Activated CD4-positive, alpha-beta memory T cell treated with anti-CD3 and anti-CD28 coated beads for 36 hours (primary cell): ENCODE results near the gene KRTAP1-3. TPM values are rescaled to one million over a fixed set of nuclear protein-coding genes. Genes with fewer than 3 reads are reported as not detected.
"Not testable (repeated sequence)": the region's sequence is repeated elsewhere in the genome, so short reads cannot be mapped to it uniquely, and the experiment has no call there.

Experiments used
- CTCF ChIA-PET: fragments of 350-600 bp; sonication (Branson Sonifier 250); formaldehyde crosslinking; loops from one replicate; lab custom pipeline; 2021; ENCODE audit warnings: antibody characterized with exemption, inconsistent platforms; lab: Charles Lee
- POLR2A ChIA-PET: fragments of 350-600 bp; sonication (Branson Sonifier 250); formaldehyde crosslinking; loops from one replicate; lab custom pipeline; 2021; ENCODE audit warnings: antibody characterized with exemption; lab: Charles Lee
- DNase-seq: peaks from one replicate; pipeline ENCODE4 v3.0.0-alpha.2; 2020
- H3K27ac Mint-ChIP-seq: one replicate; pipeline ENCODE4 v1.8.0; 2021; ENCODE audit warnings: mixed read lengths
- H3K27me3 Mint-ChIP-seq: one replicate; pipeline ENCODE4 v1.8.0; 2021; ENCODE audit warnings: mixed read lengths
- H3K36me3 Mint-ChIP-seq: one replicate; pipeline ENCODE4 v1.8.0; 2021; ENCODE audit warnings: mixed read lengths
- H3K4me1 Mint-ChIP-seq: one replicate; pipeline ENCODE4 v1.8.0; 2021; ENCODE audit warnings: low read depth, mixed read lengths
- H3K4me3 Mint-ChIP-seq: one replicate; pipeline ENCODE4 v1.8.0; 2021; ENCODE audit warnings: mild to moderate bottlenecking, mixed read lengths
- H3K9me3 Mint-ChIP-seq: one replicate; pipeline ENCODE4 v1.8.0; 2021; ENCODE audit warnings: mixed read lengths
- intact Hi-C: fragments of 100-400 bp; cut with micrococcal nuclease; formaldehyde crosslinking; loops from one replicate; pipeline ENCODE4 v1.15.1; 2023
- total RNA-seq, 2 experiments: library from RNA; stranded (reverse); gene quantifications; one replicate each; pipeline ENCODE4 v1.2.3, GENCODE V29; 2021

Gene KRTAP1-3
- total RNA-seq, 2 experiments from 2014 or later = not detected

DNA sequence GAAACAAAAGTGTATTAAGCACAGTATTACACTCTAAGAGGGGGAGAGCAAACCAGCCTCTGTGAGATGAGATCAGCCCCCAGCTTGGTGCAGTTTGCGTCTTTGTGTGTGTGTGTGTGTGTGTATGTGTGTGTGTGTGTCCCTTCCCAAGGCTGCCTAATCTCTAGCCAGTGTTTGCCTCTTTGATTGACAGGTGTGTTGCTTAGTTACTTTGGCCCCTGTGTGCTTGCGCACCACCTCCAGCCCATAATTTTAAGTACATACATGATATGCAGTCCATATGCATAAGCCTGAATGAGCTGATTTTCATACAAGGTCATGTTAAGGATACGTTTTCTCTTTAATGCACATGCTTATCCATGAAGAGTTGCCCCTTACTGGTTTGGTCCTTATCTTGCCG is 32.9 kb downstream of the KRTAP1-3 start:
- no peak overlapping the region for H3K27ac Mint-ChIP-seq
- intact Hi-C loops = no loop called here
- ChIA-PET CTCF (no interaction called here), POLR2A (no interaction called here)
- no peak for DNase-seq
- H3K9me3 Mint-ChIP-seq = no peaks in the 10 kb centered on the region
- H3K27me3 Mint-ChIP-seq = peaks cover 12% of the 10 kb centered on the region
- no peaks in the 10 kb centered on the region for H3K4me1 Mint-ChIP-seq
- H3K4me3 Mint-ChIP-seq = no peak overlapping the region
- H3K36me3 Mint-ChIP-seq = no peaks in the 10 kb centered on the region

DNA sequence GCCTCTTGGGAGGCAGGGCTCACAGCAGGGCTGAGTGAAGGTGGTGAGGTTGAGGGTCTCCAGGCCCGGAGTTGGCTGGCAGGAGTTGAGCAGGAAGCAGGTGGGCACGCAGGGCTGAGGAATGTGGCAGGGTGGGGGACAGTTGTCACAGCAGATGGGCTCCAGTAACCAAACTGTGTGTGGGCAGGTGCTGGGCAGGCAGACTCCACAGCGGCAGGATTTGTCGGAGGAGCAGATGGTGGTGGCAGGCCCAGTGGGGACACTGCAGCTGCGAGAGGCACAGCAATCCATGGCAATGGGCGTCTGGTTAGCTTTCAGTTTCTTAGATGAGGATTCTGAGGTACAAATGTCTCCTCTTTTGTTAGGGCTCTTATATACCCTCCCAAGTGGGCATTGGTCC is 35.1 kb downstream of the KRTAP1-3 start, which contains the start of gene KRTAP3-2:
TSS of gene KRTAP3-2 (minus strand) at position 344 of the 400 bp plus-strand sequence. CDS start at position 291, 53 bp downstream.
- H3K4me3 Mint-ChIP-seq, H3K36me3 Mint-ChIP-seq, H3K4me1 Mint-ChIP-seq, CTCF ChIA-PET, H3K27ac Mint-ChIP-seq, intact Hi-C loops, H3K9me3 Mint-ChIP-seq, DNase-seq, POLR2A ChIA-PET: not testable (repeated sequence)
- peaks cover 20% of the 10 kb centered on the region for H3K27me3 Mint-ChIP-seq

GRCh38 chr17:40997361-40997760 is 37.3 kb downstream of the KRTAP1-3 start:
- ChIA-PET POLR2A (no interaction called here), CTCF (no interaction called here)
- H3K27me3 Mint-ChIP-seq = peaks cover 32% of the 10 kb centered on the region
- no peak for DNase-seq
- H3K4me3 Mint-ChIP-seq = no peak overlapping the region
- intact Hi-C loops = no loop called here
- H3K4me1 Mint-ChIP-seq = no peaks in the 10 kb centered on the region
- H3K36me3 Mint-ChIP-seq = no peaks in the 10 kb centered on the region
- H3K27ac Mint-ChIP-seq = no peak overlapping the region
- no peaks in the 10 kb centered on the region for H3K9me3 Mint-ChIP-seq

- ChIA-PET CTCF (no interaction called here), POLR2A (no interaction called here)
- no peak overlapping the region for H3K4me3 Mint-ChIP-seq
- intact Hi-C loops = no loop called here
- peaks cover 35% of the 10 kb centered on the region for H3K27me3 Mint-ChIP-seq
- H3K4me1 Mint-ChIP-seq = no peaks in the 10 kb centered on the region
- no peak overlapping the region for H3K27ac Mint-ChIP-seq
- H3K36me3 Mint-ChIP-seq = no peaks in the 10 kb centered on the region
- H3K9me3 Mint-ChIP-seq = no peaks in the 10 kb centered on the region
- no peak for DNase-seq
Measured at GRCh38 chr17:40996829-40997228, 37.8 kb downstream of the KRTAP1-3 start.

DNA sequence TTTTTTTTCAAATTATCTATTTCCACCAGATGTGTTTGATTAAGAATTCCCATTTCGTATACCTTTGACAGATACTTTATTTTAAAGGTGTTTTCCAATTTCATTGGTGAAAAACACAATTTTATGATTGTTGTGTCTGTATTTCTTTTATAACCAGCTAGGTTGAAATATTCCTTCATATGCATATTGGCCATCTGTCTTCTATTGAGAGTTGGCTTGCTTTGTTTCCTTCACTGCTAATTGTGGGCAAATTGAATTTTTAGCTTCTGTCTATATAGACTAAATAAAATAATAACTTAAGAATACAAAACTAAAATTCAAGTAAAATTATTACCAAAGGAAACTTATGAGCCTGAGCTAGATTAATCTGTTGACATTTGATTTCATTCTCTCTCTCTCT is 39.6 kb downstream of the KRTAP1-3 start:
- Mint-ChIP-seq H3K27ac (no peak overlapping the region), H3K36me3 (no peaks in the 10 kb centered on the region), H3K4me3 (no peak overlapping the region), H3K27me3 (peaks cover 35% of the 10 kb centered on the region), H3K9me3 (no peaks in the 10 kb centered on the region), H3K4me1 (no peaks in the 10 kb centered on the region)
- no peak for DNase-seq
- POLR2A ChIA-PET = interaction anchor here (0.7 kb wide), 1 partner anchor 723 kb away, joined by 3 read pairs; no protein-coding TSS in a partner anchor
- CTCF ChIA-PET = interaction anchor here (0.8 kb wide), 2 partner anchors 327 to 647 kb away, joined by 3 to 5 read pairs; no protein-coding TSS in a partner anchor
- intact Hi-C loops = no loop called here

GRCh38 chr17:40993839-40994238 is 40.8 kb downstream of the KRTAP1-3 start, which contains the start of gene KRTAP3-3:
Gene KRTAP3-3, minus strand, starts transcription at chr17:40994164. Its CDS starts 67 bp downstream, at chr17:40994097.
- Mint-ChIP-seq H3K4me3 (no peak within 1 kb of the TSS), H3K27ac (no peak within 1 kb of the TSS), H3K36me3 (no peaks in the 10 kb centered on the region), H3K4me1 (no peaks in the 10 kb centered on the region), H3K27me3 (peaks cover 32% of the 10 kb centered on the region), H3K9me3 (no peaks in the 10 kb centered on the region)
- POLR2A ChIA-PET = no interaction called here
- CTCF ChIA-PET = no interaction called here
- no peak for DNase-seq
- intact Hi-C loops = no loop called here

- POLR2A ChIA-PET = no interaction called here
- no peaks in the 10 kb centered on the region for H3K9me3 Mint-ChIP-seq
- DNase-seq = no peak
- H3K4me3 Mint-ChIP-seq = no peak overlapping the region
- no peak overlapping the region for H3K27ac Mint-ChIP-seq
- intact Hi-C loops = no loop called here
- no peaks in the 10 kb centered on the region for H3K36me3 Mint-ChIP-seq
- no peaks in the 10 kb centered on the region for H3K4me1 Mint-ChIP-seq
- peaks cover 32% of the 10 kb centered on the region for H3K27me3 Mint-ChIP-seq
- CTCF ChIA-PET = no interaction called here
Measured at GRCh38 chr17:40993084-40993483, 41.6 kb downstream of the KRTAP1-3 start.

DNA sequence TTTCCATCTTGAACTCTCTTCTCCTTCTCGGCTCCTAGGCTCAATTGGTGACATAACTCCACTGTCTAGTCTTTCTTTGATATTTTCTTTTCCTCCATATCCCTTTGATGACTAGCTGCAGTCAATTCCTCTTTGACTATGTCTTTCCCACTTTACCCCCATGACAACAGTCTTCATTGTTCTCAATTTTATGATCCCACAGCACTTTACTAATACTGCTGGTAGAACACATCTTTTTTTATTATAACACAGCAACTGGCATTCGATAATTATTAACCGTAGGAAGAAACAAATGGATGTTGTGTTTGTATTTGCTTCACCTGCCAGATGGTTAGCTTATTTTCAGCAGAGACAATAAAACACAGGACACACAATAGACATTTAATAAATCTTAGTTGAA is 42.0 kb downstream of the KRTAP1-3 start:
- peaks cover 31% of the 10 kb centered on the region for H3K27me3 Mint-ChIP-seq
- no peak overlapping the region for H3K4me3 Mint-ChIP-seq
- H3K9me3 Mint-ChIP-seq = no peaks in the 10 kb centered on the region
- ChIA-PET POLR2A (no interaction called here), CTCF (no interaction called here)
- H3K36me3 Mint-ChIP-seq = no peaks in the 10 kb centered on the region
- H3K27ac Mint-ChIP-seq = no peak overlapping the region
- DNase-seq = no peak
- H3K4me1 Mint-ChIP-seq = no peaks in the 10 kb centered on the region
- intact Hi-C loops = no loop called here

DNA sequence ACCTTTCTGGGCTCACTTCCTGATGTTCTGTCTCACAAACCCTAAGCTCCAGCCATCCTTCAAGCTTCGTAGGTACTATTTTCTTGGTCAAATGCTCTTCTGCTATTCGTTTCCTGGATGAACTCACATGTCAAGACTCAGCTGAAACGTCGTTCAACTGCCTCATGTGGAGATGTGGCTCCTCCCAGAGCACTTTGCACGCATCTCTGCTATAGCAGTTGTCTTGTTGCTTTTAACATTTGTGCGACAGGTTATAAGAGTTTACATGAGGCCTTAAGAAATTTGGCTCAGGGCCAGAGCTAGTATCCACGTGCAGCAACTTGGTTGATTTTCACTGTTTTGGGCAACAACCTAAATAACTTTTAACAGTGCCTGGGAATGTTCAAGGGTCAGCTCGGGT is 47.8 kb downstream of the KRTAP1-3 start:
- CTCF ChIA-PET = no interaction called here
- POLR2A ChIA-PET = no interaction called here
- H3K27me3 Mint-ChIP-seq = peaks cover 8% of the 10 kb centered on the region

DNA sequence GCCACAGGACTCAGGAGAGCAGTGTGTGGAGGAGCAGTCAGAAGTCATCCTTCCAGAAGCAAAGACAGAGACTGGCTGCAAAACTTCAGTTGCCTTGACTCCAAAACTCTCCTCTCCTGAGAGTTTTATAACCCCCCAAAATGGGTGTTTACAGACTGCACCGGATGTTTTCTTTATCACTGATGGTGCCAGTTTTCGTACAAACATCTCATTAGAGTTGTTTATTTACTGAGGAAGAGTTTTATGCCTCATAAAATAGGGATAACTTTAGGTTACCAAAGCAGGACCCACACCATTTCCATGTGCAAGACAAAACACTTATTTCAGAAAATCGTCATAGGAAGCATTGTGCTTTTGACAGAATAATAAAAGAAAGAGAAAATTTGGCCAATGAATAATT is 50.4 kb downstream of the KRTAP1-3 start, which contains the start of gene KRT40:
TSS of gene KRT40 (minus strand) at position 101 of the 400 bp plus-strand sequence. CDS start at position 48, 53 bp downstream.
- Mint-ChIP-seq H3K4me3 (no peak within 1 kb of the TSS), H3K9me3 (no peaks in the 10 kb centered on the region), H3K4me1 (no peaks in the 10 kb centered on the region), H3K27me3 (peaks cover 14% of the 10 kb centered on the region), H3K27ac (no peak within 1 kb of the TSS), H3K36me3 (no peaks in the 10 kb centered on the region)
- no peak for DNase-seq
- ChIA-PET POLR2A (no interaction called here), CTCF (no interaction called here)
- intact Hi-C loops = no loop called here

More for the DNA sequence above, 47.8 kb downstream of the KRTAP1-3 start:
- H3K27ac Mint-ChIP-seq = no peak overlapping the region
- H3K9me3 Mint-ChIP-seq = no peaks in the 10 kb centered on the region
- H3K4me1 Mint-ChIP-seq = no peaks in the 10 kb centered on the region
- intact Hi-C loops = no loop called here
- no peak for DNase-seq
- H3K4me3 Mint-ChIP-seq = no peak overlapping the region
- H3K36me3 Mint-ChIP-seq = no peaks in the 10 kb centered on the region

Other genes starting within 250 kb of the KRTAP1-3 start
- not detected for gene KRT28, start 234.9 kb downstream of the KRTAP1-3 start, total RNA-seq
- gene KRT10, start 212.3 kb downstream of the KRTAP1-3 start, total RNA-seq = 10 to 100 TPM; 28.4 to 35.5 TPM
- gene KRT12, start 167.7 kb downstream of the KRTAP1-3 start, total RNA-seq = not detected
- gene KRT20, start 149.6 kb downstream of the KRTAP1-3 start, total RNA-seq = not detected
- gene KRT23, start 97.2 kb downstream of the KRTAP1-3 start, total RNA-seq = not detected
- gene KRT39, start 67.9 kb downstream of the KRTAP1-3 start, total RNA-seq = not detected
- gene KRT40, start 50.5 kb downstream of the KRTAP1-3 start, total RNA-seq = not detected
- gene KRTAP3-3, start 40.7 kb downstream of the KRTAP1-3 start, total RNA-seq = not detected
- gene KRTAP3-2, start 35.0 kb downstream of the KRTAP1-3 start, total RNA-seq = not detected
- gene KRTAP3-1, start 25.7 kb downstream of the KRTAP1-3 start, total RNA-seq = not detected
- gene KRTAP1-5, start 7.7 kb downstream of the KRTAP1-3 start, total RNA-seq = not detected
- not detected for gene KRTAP1-4, start 4.7 kb downstream of the KRTAP1-3 start, total RNA-seq
- not detected for gene KRTAP1-1, start 6.6 kb upstream of the KRTAP1-3 start, total RNA-seq
- gene KRTAP2-1, start 12.4 kb upstream of the KRTAP1-3 start, total RNA-seq = not detected
- gene KRTAP2-2, start 20.4 kb upstream of the KRTAP1-3 start, total RNA-seq = not detected
- gene KRTAP2-3, start 25.2 kb upstream of the KRTAP1-3 start, total RNA-seq = not detected
- not detected for gene KRTAP2-4, start 31.0 kb upstream of the KRTAP1-3 start, total RNA-seq
- gene KRTAP4-7, start 49.3 kb upstream of the KRTAP1-3 start, total RNA-seq = not detected
- gene KRTAP4-8, start 63.3 kb upstream of the KRTAP1-3 start, total RNA-seq = not detected
- gene KRTAP4-16, start 67.3 kb upstream of the KRTAP1-3 start, total RNA-seq = not detected
- gene KRTAP4-9, start 70.5 kb upstream of the KRTAP1-3 start, total RNA-seq = not detected
- not detected for gene KRTAP4-11, start 83.5 kb upstream of the KRTAP1-3 start, total RNA-seq
- not detected for gene KRTAP4-12, start 89.3 kb upstream of the KRTAP1-3 start, total RNA-seq
- gene KRTAP4-6, start 105.7 kb upstream of the KRTAP1-3 start, total RNA-seq = not detected
- gene KRTAP4-5, start 115.0 kb upstream of the KRTAP1-3 start, total RNA-seq = not detected
- not detected for gene KRTAP4-4, start 125.9 kb upstream of the KRTAP1-3 start, total RNA-seq
- gene KRTAP4-3, start 133.3 kb upstream of the KRTAP1-3 start, total RNA-seq = not detected
- gene KRTAP4-2, start 143.3 kb upstream of the KRTAP1-3 start, total RNA-seq = not detected
- not detected for gene KRTAP4-1, start 150.0 kb upstream of the KRTAP1-3 start, total RNA-seq
- not detected for gene KRTAP9-1, start 155.0 kb upstream of the KRTAP1-3 start, total RNA-seq
- gene KRTAP9-2, start 191.8 kb upstream of the KRTAP1-3 start, total RNA-seq = not detected
- gene KRTAP9-3, start 197.6 kb upstream of the KRTAP1-3 start, total RNA-seq = not detected
- not detected for gene KRTAP9-8, start 203.1 kb upstream of the KRTAP1-3 start, total RNA-seq
- gene KRTAP9-4, start 214.8 kb upstream of the KRTAP1-3 start, total RNA-seq = not detected
- not detected for gene KRTAP9-9, start 220.5 kb upstream of the KRTAP1-3 start, total RNA-seq
- not detected for gene KRTAP9-6, start 230.5 kb upstream of the KRTAP1-3 start, total RNA-seq
- not detected for gene KRTAP9-7, start 240.8 kb upstream of the KRTAP1-3 start, total RNA-seq